DOHH2 (cell line): ENCODE measurements around the gene DIS3L2.

Source experiments
- H3F3A ChIP-seq: fragments of 200-600 bp; sonication (generic), shearing (Covaris generic); 2 replicates; pipeline ENCODE4 v1.6.0; 2016; ENCODE audit warnings: antibody characterized with exemption, mild to moderate bottlenecking; ENCODE audit not compliant: control insufficient read depth, insufficient read depth
- H3K27ac ChIP-seq: fragments of 200-600 bp; sonication (generic); 2 replicates; pipeline ENCODE4 v1.5.1; 2014; ENCODE audit warnings: low read depth, mild to moderate bottlenecking, low read length, moderate library complexity
- H3K27me3 ChIP-seq: fragments of 200-600 bp; sonication (generic); 2 replicates; pipeline ENCODE4 v1.6.1; 2014; ENCODE audit warnings: mild to moderate bottlenecking, low read length, mixed read lengths; ENCODE audit not compliant: control insufficient read depth
- H3K36me3 ChIP-seq: fragments of 200-600 bp; sonication (generic); 2 replicates; pipeline ENCODE4 v1.6.1; 2014; ENCODE audit warnings: mild to moderate bottlenecking, low read length, moderate library complexity, mixed read lengths; ENCODE audit not compliant: control insufficient read depth
- H3K4me1 ChIP-seq: fragments of 200-600 bp; sonication (generic); 2 replicates; pipeline ENCODE4 v1.6.1; 2014; ENCODE audit warnings: mild to moderate bottlenecking, low read length, mixed read lengths; ENCODE audit not compliant: control insufficient read depth
- H3K4me2 ChIP-seq: fragments of 200-600 bp; sonication (generic); 2 replicates; pipeline ENCODE4 v1.6.0; 2014; ENCODE audit warnings: mild to moderate bottlenecking, low read length, moderate library complexity
- H3K4me3 ChIP-seq: fragments of 200-600 bp; sonication (generic); 2 replicates; pipeline ENCODE4 v1.5.1; 2014; ENCODE audit warnings: mild to moderate bottlenecking, low read length, mixed read lengths
- H3K79me2 ChIP-seq: fragments of 200-600 bp; sonication (generic); 2 replicates; pipeline ENCODE4 v1.6.1; 2014; ENCODE audit warnings: mild to moderate bottlenecking, low read length, mixed read lengths; ENCODE audit not compliant: control insufficient read depth
- H3K9me2 ChIP-seq: fragments of 200-600 bp; sonication (generic); replicated peaks from 2 replicates; pipeline ENCODE4 v1.6.1; 2014; ENCODE audit warnings: mild to moderate bottlenecking, low read length, mixed read lengths; ENCODE audit not compliant: control insufficient read depth
- H3K9me3 ChIP-seq: fragments of 200-600 bp; sonication (generic); 2 replicates; pipeline ENCODE4 v1.6.1; 2014; ENCODE audit warnings: antibody characterized with exemption, low read length, mixed read lengths; ENCODE audit not compliant: control insufficient read depth, insufficient read depth
- H4K20me1 ChIP-seq: fragments of 200-600 bp; sonication (generic); 2 replicates; pipeline ENCODE4 v1.6.0; 2014; ENCODE audit warnings: low read depth, mild to moderate bottlenecking, antibody characterized with exemption, low read length, moderate library complexity; ENCODE audit not compliant: control insufficient read depth, insufficient read depth
- EZH2phosphoT487 ChIP-seq: fragments of 200-600 bp; sonication (generic); IDR thresholded peaks from 2 replicates; pipeline ENCODE4 v1.6.1; 2017; ENCODE audit warnings: borderline replicate concordance, mild to moderate bottlenecking, antibody characterized with exemption, low read length, moderate library complexity, mixed read lengths
- TF ChIP-seq, protein P1 (sequence below): fragments of 200-600 bp; sonication (generic); IDR thresholded peaks from one replicate; pipeline ENCODE4 v1.5.1; 2014; ENCODE audit warnings: antibody characterized with exemption, mild to moderate bottlenecking, low read depth, low read length; ENCODE audit not compliant: poor library complexity, severe bottlenecking

Gene DIS3L2

GRCh38 chr2:232023426-232023825, 61.9 kb downstream of the DIS3L2 start:
- TF ChIP-seq, protein P1, sequence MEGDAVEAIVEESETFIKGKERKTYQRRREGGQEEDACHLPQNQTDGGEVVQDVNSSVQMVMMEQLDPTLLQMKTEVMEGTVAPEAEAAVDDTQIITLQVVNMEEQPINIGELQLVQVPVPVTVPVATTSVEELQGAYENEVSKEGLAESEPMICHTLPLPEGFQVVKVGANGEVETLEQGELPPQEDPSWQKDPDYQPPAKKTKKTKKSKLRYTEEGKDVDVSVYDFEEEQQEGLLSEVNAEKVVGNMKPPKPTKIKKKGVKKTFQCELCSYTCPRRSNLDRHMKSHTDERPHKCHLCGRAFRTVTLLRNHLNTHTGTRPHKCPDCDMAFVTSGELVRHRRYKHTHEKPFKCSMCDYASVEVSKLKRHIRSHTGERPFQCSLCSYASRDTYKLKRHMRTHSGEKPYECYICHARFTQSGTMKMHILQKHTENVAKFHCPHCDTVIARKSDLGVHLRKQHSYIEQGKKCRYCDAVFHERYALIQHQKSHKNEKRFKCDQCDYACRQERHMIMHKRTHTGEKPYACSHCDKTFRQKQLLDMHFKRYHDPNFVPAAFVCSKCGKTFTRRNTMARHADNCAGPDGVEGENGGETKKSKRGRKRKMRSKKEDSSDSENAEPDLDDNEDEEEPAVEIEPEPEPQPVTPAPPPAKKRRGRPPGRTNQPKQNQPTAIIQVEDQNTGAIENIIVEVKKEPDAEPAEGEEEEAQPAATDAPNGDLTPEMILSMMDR, result no peak
- TF ChIP-seq EZH2phosphoT487, result no peak
- no peaks in the 10 kb centered on the region for H3K4me1 ChIP-seq
- no peaks in the 10 kb centered on the region for H3K27me3 ChIP-seq
- no peak overlapping the region for H3K27ac ChIP-seq
- no peaks in the 10 kb centered on the region for H3K79me2 ChIP-seq
- no peaks in the 10 kb centered on the region for H3K9me3 ChIP-seq
- H3F3A ChIP-seq, result no peaks in the 10 kb centered on the region
- H3K4me3 ChIP-seq, result no peak overlapping the region
- no peaks in the 10 kb centered on the region for H3K9me2 ChIP-seq
- H4K20me1 ChIP-seq, result no peaks in the 10 kb centered on the region
- peaks cover 40% of the 10 kb centered on the region for H3K36me3 ChIP-seq
- H3K4me2 ChIP-seq, result no peak overlapping the region

DNA sequence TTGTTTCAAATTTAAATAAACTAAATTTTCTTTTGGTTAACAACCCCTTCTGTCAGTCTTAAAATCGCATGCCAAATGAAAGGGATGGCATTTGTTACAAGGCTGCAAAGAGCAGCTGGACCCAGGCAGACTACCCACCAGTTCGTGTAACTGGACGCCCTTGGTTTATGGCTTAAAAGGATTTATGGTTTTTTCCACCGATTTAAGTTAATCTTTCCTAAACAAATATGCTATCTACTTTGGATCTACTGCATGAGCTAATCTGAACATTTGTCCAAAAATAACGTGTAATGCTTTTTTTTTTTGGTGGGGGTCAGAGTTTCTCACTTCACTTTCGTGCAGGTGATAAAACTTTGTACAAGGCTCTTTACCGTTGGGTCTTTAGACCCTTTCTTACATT, 62.9 kb downstream of the DIS3L2 start:
- Histone ChIP-seq H3K27me3 (no peaks in the 10 kb centered on the region), H3K4me3 (no peak overlapping the region), H4K20me1 (no peaks in the 10 kb centered on the region), H3K79me2 (no peaks in the 10 kb centered on the region), H3K4me2 (no peak overlapping the region), H3K4me1 (no peaks in the 10 kb centered on the region), H3K36me3 (peaks cover 40% of the 10 kb centered on the region), H3K9me2 (no peaks in the 10 kb centered on the region), H3K27ac (no peak overlapping the region), H3K9me3 (no peaks in the 10 kb centered on the region), H3F3A (no peaks in the 10 kb centered on the region)
- no peak for TF ChIP-seq EZH2phosphoT487
- TF ChIP-seq, protein P1, result no peak

DNA sequence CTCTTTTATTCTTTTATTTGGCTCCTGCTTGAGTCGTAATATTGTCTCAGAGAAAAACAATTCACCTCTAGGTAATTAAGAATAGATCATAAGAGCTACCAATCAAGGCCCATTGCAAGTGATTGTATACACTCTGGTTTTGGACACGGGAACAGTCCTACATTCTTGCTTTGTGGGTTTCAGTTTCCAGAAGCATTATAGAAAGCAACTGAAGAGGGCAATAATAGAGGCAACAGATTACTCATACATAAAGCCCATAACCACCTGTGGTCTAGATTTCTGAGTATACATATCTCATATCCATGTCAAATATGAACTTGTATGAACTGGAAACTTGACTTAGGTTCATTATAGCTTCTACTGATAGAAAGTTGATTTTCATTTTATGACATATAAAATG, 65.4 kb downstream of the DIS3L2 start:
- Histone ChIP-seq H3K4me2 (no peak overlapping the region), H4K20me1 (no peaks in the 10 kb centered on the region), H3K27ac (no peak overlapping the region), H3F3A (no peaks in the 10 kb centered on the region), H3K9me2 (no peaks in the 10 kb centered on the region), H3K36me3 (peaks cover 39% of the 10 kb centered on the region), H3K79me2 (no peaks in the 10 kb centered on the region), H3K27me3 (no peaks in the 10 kb centered on the region), H3K9me3 (no peaks in the 10 kb centered on the region), H3K4me1 (no peaks in the 10 kb centered on the region), H3K4me3 (no peak overlapping the region)
- no peak for TF ChIP-seq EZH2phosphoT487
- TF ChIP-seq, protein P1, result no peak

DNA sequence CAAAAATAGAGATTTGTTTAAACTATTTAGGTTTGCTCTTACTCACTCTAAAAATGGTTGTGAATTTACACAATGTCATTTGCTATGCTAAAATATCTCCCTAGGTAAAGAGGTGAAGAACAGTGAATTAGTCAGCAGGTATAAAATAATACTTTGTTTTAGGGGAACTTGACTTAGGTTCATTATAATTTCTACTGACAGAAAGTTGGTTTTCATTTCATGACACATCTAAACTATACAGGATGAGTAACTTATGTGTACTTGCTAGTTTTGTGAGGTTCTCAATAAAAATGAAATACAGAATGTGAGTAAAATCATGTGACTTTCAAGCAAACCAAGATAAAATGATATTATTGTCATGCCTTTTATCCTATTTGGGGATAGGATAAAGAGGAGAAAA, 66.0 kb downstream of the DIS3L2 start:
- no peak overlapping the region for H3K4me2 ChIP-seq

More for the DNA sequence above, 66.0 kb downstream of the DIS3L2 start:
- no peaks in the 10 kb centered on the region for H3K9me2 ChIP-seq
- H3K4me1 ChIP-seq, result no peaks in the 10 kb centered on the region
- H3K79me2 ChIP-seq, result no peaks in the 10 kb centered on the region
- TF ChIP-seq, protein P1, result no peak
- no peak overlapping the region for H3K27ac ChIP-seq
- H3F3A ChIP-seq, result no peaks in the 10 kb centered on the region
- no peaks in the 10 kb centered on the region for H3K9me3 ChIP-seq
- no peaks in the 10 kb centered on the region for H4K20me1 ChIP-seq
- peaks cover 38% of the 10 kb centered on the region for H3K36me3 ChIP-seq
- H3K27me3 ChIP-seq, result no peaks in the 10 kb centered on the region
- no peak overlapping the region for H3K4me3 ChIP-seq
